B cell (primary cell): Measurements from ENCODE around the gene CCDC60. TPM values are rescaled to one million over a fixed set of nuclear protein-coding genes. Genes with fewer than 3 reads are reported as not detected.

Experiments
- ATAC-seq: fragments of 200-7000 bp; cut with Tn5 transposase; one replicate; pipeline ENCODE4 v1.10.0; 2021; ENCODE audit warnings: low read depth, mild to moderate bottlenecking, moderate number of reproducible peaks, moderate library complexity
- CTCF ChIA-PET: fragments of 350-600 bp; sonication (Branson Sonifier 250); formaldehyde crosslinking; loops from one replicate; lab custom pipeline; 2021; ENCODE audit warnings: antibody characterized with exemption, inconsistent platforms; lab: Charles Lee
- POLR2A ChIA-PET: fragments of 350-600 bp; sonication (Branson Sonifier 250); formaldehyde crosslinking; loops from one replicate; lab custom pipeline; 2021; ENCODE audit warnings: antibody characterized with exemption; lab: Charles Lee
- DNase-seq: peaks from one replicate; pipeline ENCODE4 v3.0.0; 2013
- H2AFZ ChIP-seq: 2 replicates; pipeline ENCODE4 v1.6.1; 2012; ENCODE audit warnings: mild to moderate bottlenecking, low read depth, low read length; ENCODE audit not compliant: insufficient read depth, poor library complexity, severe bottlenecking
- H3K27ac ChIP-seq, 2 donors: 1 replicate in 1 of 2; 2 replicates in 1 of 2; pipeline ENCODE4 v1.5.1; 2012 to 2013; ENCODE audit warnings: low read length in 2 of 2, mild to moderate bottlenecking in 2 of 2, moderate library complexity in 1 of 2
- H3K27me3 ChIP-seq, 4 experiments: fragments of 200-600 bp in 1 of 4; sonication (generic) in 1 of 4; replicated peaks in 1 of 4; 1 replicate in 2 of 4; 2 replicates in 2 of 4; pipeline versions ENCODE4 v1.6.1 to v1.7.0; 2013 to 2016; ENCODE audit warnings: low read length in 3 of 4, mild to moderate bottlenecking in 2 of 4, mixed read lengths in 1 of 4, moderate library complexity in 1 of 4; ENCODE audit not compliant: insufficient read depth in 4 of 4, control insufficient read depth in 3 of 4; ENCODE audit errors: control extremely low read depth in 1 of 4
- H3K36me3 ChIP-seq, 2 experiments: replicated peaks in 1 of 2; 1 replicate in 1 of 2; 2 replicates in 1 of 2; pipeline versions ENCODE4 v1.6.1 to v1.7.1; 2013; ENCODE audit warnings: low read length in 1 of 2; ENCODE audit not compliant: insufficient read depth in 2 of 2, control insufficient read depth in 1 of 2; ENCODE audit errors: control extremely low read depth in 1 of 2, extremely low read depth in 1 of 2
- H3K4me1 ChIP-seq, 2 donors: fragments of 200-600 bp in 1 of 2; sonication (generic) in 1 of 2; 1 replicate in 1 of 2; 2 replicates in 1 of 2; pipeline versions ENCODE4 v1.5.1 to v1.6.1; 2013 to 2017; ENCODE audit warnings: low read length in 2 of 2; ENCODE audit not compliant: control insufficient read depth in 2 of 2, insufficient read depth in 2 of 2
- H3K4me2 ChIP-seq: replicated peaks from 2 replicates; pipeline ENCODE3; 2012; ENCODE audit warnings: mild to moderate bottlenecking, low read depth, low read length; ENCODE audit not compliant: poor library complexity, severe bottlenecking
- H3K4me3 ChIP-seq, 5 experiments: fragments of 200-600 bp in 1 of 5; sonication (generic) in 1 of 5; 1 replicate in 3 of 5; 2 replicates in 2 of 5; pipeline versions ENCODE4 v1.5.1 to v1.7.0; 2011 to 2016; ENCODE audit warnings: low read length in 4 of 5, mild to moderate bottlenecking in 4 of 5, low read depth in 2 of 5, control low read depth in 1 of 5, moderate library complexity in 1 of 5; ENCODE audit not compliant: insufficient read depth in 1 of 5; ENCODE audit errors: control extremely low read depth in 1 of 5, extremely low read depth in 1 of 5
- H3K79me2 ChIP-seq: fragments of 200-600 bp; sonication (generic); one replicate; pipeline ENCODE4 v1.6.0; 2016; ENCODE audit warnings: low read length; ENCODE audit not compliant: control insufficient read depth, insufficient read depth
- H3K9ac ChIP-seq: fragments of 200-600 bp; sonication (generic); 2 replicates; pipeline ENCODE4 v1.6.1; 2017; ENCODE audit warnings: mild to moderate bottlenecking, low read length, moderate library complexity
- H3K9me3 ChIP-seq, 3 donors: one replicate each; pipeline versions ENCODE4 v1.6.1 to v1.7.1; 2013; ENCODE audit warnings: low read length in 2 of 3; ENCODE audit not compliant: control insufficient read depth in 2 of 3, insufficient read depth in 1 of 3; ENCODE audit errors: control extremely low read depth in 1 of 3
- H4K20me1 ChIP-seq: 2 replicates; pipeline ENCODE4 v1.6.0; 2012; ENCODE audit warnings: mild to moderate bottlenecking, low read length; ENCODE audit not compliant: insufficient read depth, control insufficient read depth, poor library complexity, severe bottlenecking
- H3K27ac Mint-ChIP-seq: one replicate; pipeline ENCODE4 v1.8.0; 2021; ENCODE audit warnings: mixed read lengths
- H3K27me3 Mint-ChIP-seq: one replicate; pipeline ENCODE4 v1.8.0; 2021; ENCODE audit warnings: mixed read lengths
- H3K4me1 Mint-ChIP-seq: one replicate; pipeline ENCODE4 v1.8.0; 2021; ENCODE audit warnings: mixed read lengths
- H3K4me3 Mint-ChIP-seq: one replicate; pipeline ENCODE4 v1.8.0; 2021; ENCODE audit warnings: mixed read lengths
- H3K9me3 Mint-ChIP-seq: one replicate; pipeline ENCODE4 v1.8.0; 2022; ENCODE audit warnings: mixed read lengths; ENCODE audit not compliant: insufficient read depth
- EZH2 ChIP-seq: IDR thresholded peaks from 2 replicates; pipeline ENCODE4 v1.6.1; 2012; ENCODE audit warnings: borderline replicate concordance, low read depth, mild to moderate bottlenecking, moderate library complexity, low read length; ENCODE audit not compliant: insufficient read depth, poor library complexity, severe bottlenecking
- WGBS: methylation state at CpG from one replicate; pipeline ENCODE4 v1.1.5; 2013; ENCODE audit warnings: missing lambda C conversion rate; ENCODE audit not compliant: insufficient coverage; 5-methylcytosine and 5-hydroxymethylcytosine counted together
- intact Hi-C: fragments of 100-400 bp; cut with micrococcal nuclease; formaldehyde crosslinking; loops from one replicate; pipeline ENCODE4 v1.10.0; 2022
- polyA plus RNA-seq: library from polyadenylated mRNA; depleted of rRNA; stranded (reverse); fragments of >200 nt; gene quantifications from 2 replicates; pipeline ENCODE4 v1.2.3, GENCODE V29; 2012
- total RNA-seq, 2 donors: library from RNA; stranded (reverse); fragments of 120-200 nt in 1 of 2; gene quantifications; 1 replicate in 1 of 2; 2 replicates in 1 of 2; pipeline versions ENCODE4 v1.2.3 to v1.2.4, GENCODE V29; 2013 to 2022
- TF ChIP-seq, protein P1 (sequence below): fragments of 200-600 bp; IDR thresholded peaks from one replicate; pipeline ENCODE4 v1.8.0; 2022; ENCODE audit warnings: antibody characterized with exemption, mild to moderate bottlenecking

CCDC60 gene
- total and polyA plus RNA-seq, 2 donors (not counting 1 experiment from before 2014, with no cell fraction given), result not detected

DNA sequence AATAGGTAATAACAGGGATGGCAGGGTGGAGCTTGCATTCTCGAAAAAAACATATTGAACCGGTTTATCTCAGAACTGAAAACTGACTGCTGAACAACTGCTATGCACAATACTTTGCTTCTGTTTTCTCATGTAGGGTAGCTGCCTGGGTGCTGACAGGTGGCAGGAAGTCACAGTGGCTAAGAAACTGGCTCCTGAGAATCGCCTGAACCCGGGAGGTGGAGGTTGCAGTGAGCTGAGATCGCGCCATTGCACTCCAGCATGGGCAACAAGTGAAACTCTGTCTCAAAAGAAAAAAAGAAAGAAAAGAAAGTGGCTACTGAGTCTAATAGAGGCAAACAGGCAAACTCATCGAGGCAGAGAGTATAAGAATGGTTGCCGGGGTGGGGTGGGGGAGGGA lies 113.1 kb downstream of the CCDC60 start:
- WGBS, result 67% methylated on average over 7 of the region's 8 CpGs
- Mint-ChIP-seq H3K27me3 (peaks cover 17% of the 10 kb centered on the region), H3K27ac (no peak overlapping the region), H3K4me3 (no peak overlapping the region), H3K9me3 (no peaks in the 10 kb centered on the region), H3K4me1 (no peaks in the 10 kb centered on the region)
- ATAC-seq (no peak), DNase-seq (no peak)
- H3K4me2 ChIP-seq, result no peak overlapping the region
- intact Hi-C loops, result no loop called here
- H3K79me2 ChIP-seq, result no peaks in the 10 kb centered on the region
- no peaks in the 10 kb centered on the region for H3K4me1 ChIP-seq
- no peaks in the 10 kb centered on the region for H3K9me3 ChIP-seq
- no peaks in the 10 kb centered on the region for H4K20me1 ChIP-seq
- H3K27ac ChIP-seq, result no peak overlapping the region
- H3K4me3 ChIP-seq, result no peak overlapping the region
- peaks cover 0 to 4% (median 2%) of the 10 kb centered on the region in 4 experiments for H3K27me3 ChIP-seq
- TF ChIP-seq, protein P1, sequence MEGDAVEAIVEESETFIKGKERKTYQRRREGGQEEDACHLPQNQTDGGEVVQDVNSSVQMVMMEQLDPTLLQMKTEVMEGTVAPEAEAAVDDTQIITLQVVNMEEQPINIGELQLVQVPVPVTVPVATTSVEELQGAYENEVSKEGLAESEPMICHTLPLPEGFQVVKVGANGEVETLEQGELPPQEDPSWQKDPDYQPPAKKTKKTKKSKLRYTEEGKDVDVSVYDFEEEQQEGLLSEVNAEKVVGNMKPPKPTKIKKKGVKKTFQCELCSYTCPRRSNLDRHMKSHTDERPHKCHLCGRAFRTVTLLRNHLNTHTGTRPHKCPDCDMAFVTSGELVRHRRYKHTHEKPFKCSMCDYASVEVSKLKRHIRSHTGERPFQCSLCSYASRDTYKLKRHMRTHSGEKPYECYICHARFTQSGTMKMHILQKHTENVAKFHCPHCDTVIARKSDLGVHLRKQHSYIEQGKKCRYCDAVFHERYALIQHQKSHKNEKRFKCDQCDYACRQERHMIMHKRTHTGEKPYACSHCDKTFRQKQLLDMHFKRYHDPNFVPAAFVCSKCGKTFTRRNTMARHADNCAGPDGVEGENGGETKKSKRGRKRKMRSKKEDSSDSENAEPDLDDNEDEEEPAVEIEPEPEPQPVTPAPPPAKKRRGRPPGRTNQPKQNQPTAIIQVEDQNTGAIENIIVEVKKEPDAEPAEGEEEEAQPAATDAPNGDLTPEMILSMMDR, result no peak
- TF ChIP-seq EZH2, result no peak
- ChIA-PET CTCF (no interaction called here), POLR2A (no interaction called here)
- no peak overlapping the region for H2AFZ ChIP-seq
- H3K36me3 ChIP-seq, result no peaks in the 10 kb centered on the region
- H3K9ac ChIP-seq, result no peak overlapping the region

- Histone ChIP-seq H3K4me2 (no peak overlapping the region), H3K9me3 (no peaks in the 10 kb centered on the region), H3K36me3 (no peaks in the 10 kb centered on the region), H3K4me3 (no peak overlapping the region), H3K9ac (no peak overlapping the region), H2AFZ (no peak overlapping the region), H4K20me1 (no peaks in the 10 kb centered on the region), H3K27me3 (peaks cover 0 to 4% (median 0%) of the 10 kb centered on the region in 4 experiments), H3K79me2 (no peaks in the 10 kb centered on the region), H3K4me1 (no peaks in the 10 kb centered on the region), H3K27ac (no peak overlapping the region)
- Mint-ChIP-seq H3K4me3 (no peak overlapping the region), H3K27ac (no peak overlapping the region), H3K27me3 (peaks cover 17% of the 10 kb centered on the region), H3K9me3 (no peaks in the 10 kb centered on the region), H3K4me1 (no peaks in the 10 kb centered on the region)
- POLR2A ChIA-PET, result no interaction called here
- intact Hi-C loops, result no loop called here
- TF ChIP-seq, protein P1, result no peak
- no peak for TF ChIP-seq EZH2
- 78% methylated on average over 4 of the region's 5 CpGs for WGBS
- CTCF ChIA-PET, result interaction anchor here (0.6 to 0.7 kb wide), 2 partner anchors 13 to 44 kb away, joined by 3 read pairs; no protein-coding TSS in a partner anchor
- ATAC-seq (no peak), DNase-seq (peak; percentile 1)
These were observed 114.1 kb downstream of the CCDC60 start for GRCh38 chr12:119448611-119449131.
